GM12878 (cell line): Measurements from ENCODE around the gene GALNT9. TPM values are rescaled to one million over a fixed set of nuclear protein-coding genes. Genes with fewer than 3 reads are reported as not detected.

Source experiments
- ATF7 ChIP-seq: fragments of 450-650 bp; IDR thresholded peaks from 2 replicates; pipeline ENCODE4 v1.6.1; 2016; ENCODE audit warnings: low read depth, mild to moderate bottlenecking
- CBX3 ChIP-seq: fragments of 200-600 bp; sonication (generic); IDR thresholded peaks from 2 replicates; pipeline ENCODE4 v1.6.1; 2016; ENCODE audit warnings: low read depth, borderline replicate concordance
- EGR1 ChIP-seq, 2 experiments: IDR thresholded peaks; 1 replicate in 1 of 2; 2 replicates in 1 of 2; pipeline ENCODE4 v1.6.1; 2011 to 2012; ENCODE audit warnings: low read depth in 2 of 2, low read length in 2 of 2, borderline replicate concordance in 1 of 2, mild to moderate bottlenecking in 1 of 2, moderate library complexity in 1 of 2
- HDAC2 ChIP-seq: fragments of 200-600 bp; sonication (generic); IDR thresholded peaks from 2 replicates; pipeline ENCODE4 v1.6.1; 2017
- HDAC6 ChIP-seq: fragments of 200-600 bp; sonication (generic); IDR thresholded peaks from one replicate; pipeline ENCODE4 v1.8.0; 2017; ENCODE audit warnings: antibody characterized with exemption; ENCODE audit not compliant: unreplicated experiment
- PAX5 ChIP-seq: IDR thresholded peaks from 2 replicates; pipeline ENCODE4 v1.6.1; 2011; ENCODE audit warnings: low read depth, low read length, borderline replicate concordance
- RB1 ChIP-seq: fragments of 450-650 bp; formaldehyde crosslinking; IDR thresholded peaks from 2 replicates; pipeline ENCODE4 v1.6.1; 2017; ENCODE audit warnings: mild to moderate bottlenecking, borderline replicate concordance
- REST ChIP-seq: IDR thresholded peaks from 2 replicates; pipeline ENCODE4 v1.6.1; 2012; ENCODE audit warnings: mild to moderate bottlenecking, low read depth, low read length
- TBL1XR1 ChIP-seq: IDR thresholded peaks from 2 replicates; pipeline ENCODE4 v1.6.1; 2012; ENCODE audit warnings: low read depth, low read length, improper control_type of control experiment
- ZBTB40 ChIP-seq: fragments of 450-650 bp; IDR thresholded peaks from 2 replicates; pipeline ENCODE4 v1.6.1; 2016; ENCODE audit warnings: mild to moderate bottlenecking, moderate library complexity, borderline replicate concordance
- polyA plus RNA-seq, 11 experiments: library from polyadenylated mRNA; depleted of rRNA in 4 of 11; unstranded in 6 of 11; stranded (reverse) in 5 of 11; fragments of >200 nt; fragmentation: Nextera tagmentation in 4 of 11; fragmentation: Illumina TruSeq in 1 of 11; extraction: Ambion mirVana in 4 of 11; extraction: Trizol in 1 of 11; gene quantifications; 1 replicate in 1 of 11; 2 replicates in 10 of 11; pipeline versions ENCODE4 v1.2.1 to v1.2.3, GENCODE V29; 2011 to 2016; ENCODE audit warnings: inconsistent platforms in 2 of 11, missing spikeins in 2 of 11, low read depth in 1 of 11
- total RNA-seq, 4 experiments: library from RNA; depleted of rRNA in 3 of 4; stranded (reverse); fragments of >200 nt in 3 of 4; fragmentation: Illumina TruSeq in 1 of 4; extraction: Trizol in 1 of 4; gene quantifications; 2 replicates each; pipeline versions ENCODE4 v1.2.1 to v1.2.3, GENCODE V29; 2013 to 2021

The GALNT9 gene
- total and polyA plus RNA-seq, 10 of the 15 experiments (the other 5 are each of a cell fraction or from before 2014, with no cell fraction given): 0.04 TPM; not detected in 9

DNA sequence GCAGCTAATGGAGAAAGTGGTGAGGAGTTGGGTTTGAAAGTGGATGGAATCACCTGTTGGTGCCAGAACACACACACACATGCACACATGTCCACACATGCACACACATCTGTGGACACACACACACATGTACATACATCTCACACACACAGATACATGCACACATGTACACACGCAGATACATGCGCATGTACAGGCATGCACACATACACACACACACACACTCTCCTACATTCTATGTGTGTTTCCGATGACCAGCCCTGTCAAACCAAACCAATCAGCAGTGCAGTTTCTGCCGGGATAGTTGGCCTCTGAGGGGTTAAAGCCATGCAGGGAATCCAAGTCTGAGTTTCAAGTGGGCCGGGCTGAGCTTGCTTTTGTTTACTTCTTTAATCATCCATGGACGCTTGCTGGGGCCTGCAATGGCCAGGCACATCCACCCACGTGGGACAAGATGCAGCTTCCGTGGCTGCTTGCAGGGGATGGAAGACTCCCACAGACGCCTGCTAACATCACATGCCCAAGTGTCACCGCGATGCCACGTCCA, 52.5 kb downstream of the GALNT9 start (continued):
- TF ChIP-seq ZBTB40 (no peak), TBL1XR1 (no peak), REST (no peak), ATF7 (no peak), RB1 (no peak), EGR1 (IDR thresholded peaks at IDR 0.05; ENCODE audit: borderline replicate concordance in 1 of 2, low read depth in 2 of 2, low read length in 2 of 2) (no peak), HDAC2 (no peak), PAX5 (no peak), HDAC6 (no peak), CBX3 (no peak)
